ENCODE measurements around the gene HSD17B12.

HSD17B12 gene

GRCh38 chr11:43688394-43688793 is 7.9 kb downstream of the HSD17B12 start:
- DNase-seq (ENCODE audit: low read depth in 2 of 2): no peak

DNA sequence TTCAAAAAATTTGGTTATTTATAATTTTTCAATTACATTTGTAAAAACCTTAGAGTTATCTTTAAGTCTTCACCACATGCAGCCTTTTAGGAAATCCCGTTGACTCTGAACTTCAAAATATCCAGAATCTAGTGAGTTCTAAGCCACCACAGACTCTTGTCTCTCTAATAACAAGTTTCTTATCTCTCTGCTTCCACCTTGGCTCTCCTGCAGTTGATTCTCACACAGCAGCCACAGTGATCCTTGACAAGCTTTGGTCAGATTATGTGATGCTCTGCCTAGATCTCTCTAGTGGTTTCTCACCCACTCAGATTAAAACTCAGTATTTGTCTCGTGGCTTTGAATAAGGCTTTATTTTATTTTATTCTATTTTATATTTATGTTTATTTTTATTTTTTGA is 8.6 kb downstream of the HSD17B12 start:
- DNase-seq (ENCODE audit: low read depth in 2 of 2): no peak

DNA sequence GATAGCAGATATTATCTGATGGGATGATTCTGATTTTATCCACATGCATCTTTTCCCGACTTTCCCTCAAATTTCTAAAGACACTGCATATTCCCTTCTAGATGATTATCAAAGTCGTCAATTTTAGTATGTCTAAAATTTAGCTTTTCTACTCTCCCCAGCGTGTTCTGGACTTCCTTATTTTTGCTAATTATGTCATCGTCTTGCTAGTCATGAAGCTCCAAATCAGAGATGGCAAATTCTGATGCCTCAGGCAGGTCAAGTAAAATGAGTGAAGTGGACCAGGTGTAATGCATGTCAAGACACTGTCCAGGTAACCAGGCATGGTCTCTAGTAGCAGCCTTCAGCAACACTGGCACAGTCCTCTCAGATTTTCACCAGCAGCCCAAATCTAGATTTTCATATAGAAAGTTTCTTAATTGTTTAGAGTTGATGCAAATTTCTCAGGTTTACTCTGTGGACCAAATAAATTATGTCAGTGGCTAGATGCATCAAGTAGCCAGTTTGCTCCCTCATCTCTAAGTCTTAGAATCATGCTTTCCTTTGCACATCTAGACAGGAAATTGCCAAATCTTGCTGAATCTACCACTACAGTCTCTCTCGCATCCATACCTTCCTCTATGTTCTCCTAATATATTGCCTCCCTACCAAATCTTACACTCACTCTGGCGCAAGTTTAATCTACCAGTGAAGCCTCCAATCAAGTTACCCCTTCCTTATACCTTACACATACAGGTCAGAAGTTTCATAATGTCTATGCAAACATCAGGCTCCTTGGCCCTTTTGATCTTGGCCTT is 10.6 kb downstream of the HSD17B12 start:
- no peak for DNase-seq (ENCODE audit: low read depth in 2 of 2)

DNA sequence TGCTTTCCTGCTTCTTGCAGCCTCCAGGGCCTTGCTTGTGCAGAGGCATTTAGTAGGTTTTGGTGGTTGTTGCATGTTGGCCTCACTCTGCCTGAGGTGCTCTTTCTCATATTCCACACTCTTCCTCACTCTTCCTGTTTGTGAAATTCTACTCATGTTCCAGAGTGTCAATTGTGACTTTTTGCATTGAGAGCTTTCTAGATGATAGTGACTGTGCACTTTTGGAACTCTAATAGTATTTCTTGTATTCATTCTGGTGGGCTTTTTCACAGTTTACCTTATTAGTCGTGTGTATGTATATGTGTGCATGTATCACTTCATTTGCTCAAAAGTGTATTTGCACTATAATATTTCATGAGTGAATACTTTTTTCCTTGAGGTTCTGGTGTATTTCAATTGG is 11.3 kb downstream of the HSD17B12 start:
- no peak for DNase-seq (ENCODE audit: low read depth in 2 of 2)

- DNase-seq (ENCODE audit: low read depth in 2 of 2): no peak
Measured at GRCh38 chr11:43693069-43693468, 12.5 kb downstream of the HSD17B12 start.

- DNase-seq (ENCODE audit: low read depth in 2 of 2): no peak
Measured at GRCh38 chr11:43693731-43694130, 13.2 kb downstream of the HSD17B12 start.

DNA sequence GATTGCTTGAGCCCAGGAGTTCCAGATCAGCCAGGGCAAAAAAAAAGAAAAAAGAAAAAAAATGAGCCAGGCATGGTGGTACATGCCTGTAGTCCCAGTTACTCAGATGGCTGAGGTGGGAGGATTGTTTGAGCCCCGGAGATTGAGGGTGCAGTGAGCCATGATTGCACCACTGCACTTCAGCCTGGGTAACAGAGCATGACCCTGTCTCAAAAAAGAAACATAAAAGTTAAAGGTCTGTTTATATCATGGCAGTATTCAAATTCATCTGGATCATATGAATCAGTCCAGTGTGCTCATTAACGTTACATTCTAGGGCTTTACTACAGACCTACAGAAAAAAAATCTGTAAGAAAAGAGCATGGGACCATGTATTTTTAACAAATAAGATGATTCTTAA is 13.9 kb downstream of the HSD17B12 start:
- no peak for DNase-seq (ENCODE audit: low read depth in 2 of 2)

GRCh38 chr11:43697679-43698078 is 17.1 kb downstream of the HSD17B12 start:
- no peak for DNase-seq (ENCODE audit: low read depth in 2 of 2)

DNA sequence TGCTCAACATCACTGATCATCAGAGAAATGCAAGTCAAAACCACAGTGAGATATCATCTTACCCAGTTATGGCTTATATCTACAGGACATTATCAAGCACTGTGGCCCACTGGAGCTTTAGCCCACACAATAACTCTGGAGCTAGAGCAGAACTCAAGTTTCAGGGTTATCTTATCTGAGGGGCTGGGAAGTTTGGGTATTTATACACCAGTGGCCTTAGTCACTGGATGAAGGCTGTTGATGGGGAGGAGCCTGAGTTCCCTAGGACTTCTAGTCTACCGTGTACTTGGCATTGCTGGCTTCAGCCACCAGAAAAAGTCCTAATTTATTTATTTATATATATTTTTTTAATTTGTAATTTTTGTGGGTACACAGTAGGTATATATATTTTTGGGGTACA is 19.3 kb downstream of the HSD17B12 start:
- no peak for DNase-seq (ENCODE audit: low read depth in 2 of 2)

- no peak for DNase-seq (ENCODE audit: low read depth in 2 of 2)
Measured at GRCh38 chr11:43706631-43707030, 26.1 kb downstream of the HSD17B12 start.

DNA sequence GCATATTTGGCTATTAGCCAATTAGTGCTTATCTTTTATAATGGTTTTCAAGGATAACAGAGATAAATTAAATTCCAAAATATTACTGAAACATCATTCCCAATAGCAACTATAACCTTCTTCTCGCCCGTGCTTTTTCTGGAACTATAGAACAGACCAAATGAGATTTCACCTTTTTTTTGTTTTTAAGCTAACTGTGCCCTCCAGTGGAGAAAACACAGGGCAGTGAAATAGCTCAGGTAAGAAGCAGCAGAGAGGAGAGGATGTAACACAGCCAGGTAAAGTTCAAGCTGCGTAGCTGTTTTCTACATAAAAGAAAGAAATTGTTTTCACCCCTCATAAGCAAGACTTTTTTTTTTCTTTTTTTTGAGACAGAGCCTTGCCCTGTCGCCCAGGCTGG is 28.2 kb downstream of the HSD17B12 start:
- DNase-seq (ENCODE audit: low read depth in 2 of 2): no peak

- DNase-seq (ENCODE audit: low read depth in 2 of 2): no peak
Measured at GRCh38 chr11:43709689-43710088, 29.2 kb downstream of the HSD17B12 start.

- DNase-seq (ENCODE audit: low read depth in 2 of 2): no peak
Measured at GRCh38 chr11:43712676-43713075, 32.1 kb downstream of the HSD17B12 start.

DNA sequence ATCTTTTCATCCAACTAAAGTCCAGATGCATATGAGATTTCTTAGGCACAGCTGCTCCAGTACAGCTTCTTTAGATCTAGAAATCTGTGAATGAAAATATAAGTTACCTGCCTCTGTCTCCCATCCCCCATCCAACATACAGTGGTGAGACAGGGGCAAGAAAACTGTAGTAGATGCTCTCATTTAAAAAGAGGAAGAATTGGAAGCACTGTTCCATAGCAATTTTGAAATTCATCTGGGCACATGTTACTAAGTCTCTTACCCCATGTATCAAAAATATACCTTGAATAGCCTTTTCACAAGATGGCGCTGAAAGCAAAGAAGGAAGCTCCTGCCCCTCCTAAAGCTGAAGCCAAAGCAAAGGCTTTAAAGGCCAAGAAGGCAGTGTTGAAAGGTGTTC is 37.8 kb downstream of the HSD17B12 start:
- no peak for DNase-seq (ENCODE audit: low read depth in 2 of 2)

DNA sequence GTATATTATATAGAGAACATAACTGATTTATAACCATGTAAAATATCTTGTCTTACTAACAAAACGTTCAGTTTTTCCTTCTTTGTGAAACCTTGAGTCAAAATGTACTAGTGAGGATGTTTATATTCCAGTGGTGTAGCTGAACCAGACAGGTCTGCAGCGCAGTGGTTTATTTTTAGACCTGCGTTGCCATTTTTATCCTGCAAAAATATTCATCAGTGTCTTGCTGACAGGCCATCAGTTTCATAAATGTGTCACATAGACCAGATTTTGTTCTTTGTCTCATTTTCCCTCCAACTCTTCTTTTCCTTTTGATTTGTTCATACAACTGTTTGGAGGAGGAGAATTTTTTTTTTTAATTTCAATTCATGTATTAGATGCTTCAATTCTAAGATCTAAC is 43.1 kb downstream of the HSD17B12 start:
- DNase-seq (ENCODE audit: low read depth in 2 of 2): no peak

DNA sequence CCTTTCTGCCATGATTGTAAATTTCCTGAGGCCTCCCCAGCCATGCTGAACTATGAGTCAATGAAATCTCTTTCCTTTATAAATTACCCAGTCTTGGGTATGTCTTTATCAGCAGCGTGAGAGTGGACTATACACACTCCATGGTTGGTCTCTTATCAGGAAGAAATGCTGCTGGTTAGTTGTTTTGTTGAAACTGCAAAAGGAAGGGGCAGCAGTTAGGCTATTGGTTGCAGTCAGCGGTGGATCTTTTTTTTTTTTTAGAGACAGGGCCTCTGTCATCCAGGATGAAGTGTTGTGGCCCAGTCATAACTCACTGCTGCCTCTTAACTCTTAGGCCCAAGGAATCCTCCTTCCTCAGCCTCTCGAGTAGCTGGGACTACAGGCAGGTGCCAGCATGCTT is 51.7 kb downstream of the HSD17B12 start:
- DNase-seq (ENCODE audit: low read depth in 2 of 2): no peak

DNA sequence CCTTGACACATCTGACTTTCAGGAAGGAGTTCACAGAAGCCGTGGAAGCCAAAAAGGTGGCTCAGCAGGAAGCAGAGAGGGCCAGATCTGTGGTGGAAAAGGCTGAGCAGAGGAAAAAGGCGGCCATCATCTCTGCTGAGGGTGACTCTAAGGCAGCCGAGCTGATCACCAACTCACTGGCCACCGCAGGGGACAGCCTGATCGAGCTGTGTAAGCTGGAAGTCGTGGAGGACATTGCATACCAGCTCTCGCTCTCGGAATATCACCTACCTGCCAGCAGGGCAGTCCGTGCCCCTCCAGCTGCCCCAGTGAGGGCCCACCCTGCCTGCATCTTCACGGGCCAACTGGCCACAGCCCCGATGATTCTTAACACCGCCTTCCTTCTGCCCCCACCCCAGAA is 53.7 kb downstream of the HSD17B12 start:
- no peak for DNase-seq (ENCODE audit: low read depth in 2 of 2)

DNA sequence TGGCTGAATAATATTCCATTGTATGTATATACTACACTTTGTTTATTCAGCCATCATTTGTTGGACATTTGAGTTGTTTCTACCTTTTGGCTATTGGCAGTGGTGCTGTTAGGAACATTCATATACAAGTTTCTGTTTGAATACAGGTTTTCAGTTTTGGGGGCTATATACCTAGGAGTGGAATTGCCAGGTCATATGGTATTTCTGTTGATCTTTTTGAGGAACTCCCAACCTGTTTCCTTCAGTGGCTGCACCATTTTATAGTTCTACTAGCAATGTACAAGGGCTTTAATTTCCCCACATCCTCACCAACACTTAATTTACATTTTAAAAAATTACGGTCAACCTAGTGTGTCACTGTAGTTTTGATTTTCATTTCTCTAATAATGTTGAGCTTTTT is 54.6 kb downstream of the HSD17B12 start:
- DNase-seq (ENCODE audit: low read depth in 2 of 2): no peak

GRCh38 chr11:43735961-43736360 is 55.4 kb downstream of the HSD17B12 start:
- no peak for DNase-seq (ENCODE audit: low read depth in 2 of 2)

DNA sequence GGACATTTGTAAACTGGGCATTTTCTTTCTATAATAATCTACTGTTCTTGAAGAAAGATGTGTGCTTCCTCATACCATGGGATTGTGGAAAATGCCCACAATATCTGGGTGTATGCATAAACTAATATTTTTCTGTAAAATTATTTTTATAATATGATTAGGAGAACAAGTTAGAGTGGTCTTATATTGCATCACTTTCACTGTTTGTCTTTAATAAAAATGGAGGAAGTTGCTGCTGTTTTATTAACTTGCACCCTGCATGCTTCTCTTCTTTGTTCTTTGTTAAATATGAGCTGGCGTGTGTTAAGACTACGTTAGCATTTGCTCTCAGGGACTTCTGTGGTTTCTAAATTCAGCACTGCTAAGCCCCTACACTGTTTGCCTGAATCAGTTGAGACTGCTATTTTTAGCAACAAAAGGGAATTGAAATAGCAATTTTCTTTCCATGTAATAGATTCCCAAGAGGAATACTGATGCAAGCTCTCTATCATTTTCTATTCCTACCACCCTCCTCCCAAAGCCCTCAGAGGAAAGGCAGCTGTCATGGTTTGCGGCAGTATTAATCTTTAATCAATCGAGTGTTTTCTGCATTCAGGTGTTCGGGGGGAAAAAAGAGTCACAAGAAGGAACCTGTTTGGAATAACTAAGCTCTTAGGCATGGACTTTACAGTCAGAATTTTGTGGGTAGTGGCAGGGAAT is 56.1 kb downstream of the HSD17B12 start:
- DNase-seq (ENCODE audit: low read depth in 2 of 2): no peak

GRCh38 chr11:43737201-43737590 is 56.7 kb downstream of the HSD17B12 start:
- DNase-seq (ENCODE audit: low read depth in 2 of 2): no peak

DNA sequence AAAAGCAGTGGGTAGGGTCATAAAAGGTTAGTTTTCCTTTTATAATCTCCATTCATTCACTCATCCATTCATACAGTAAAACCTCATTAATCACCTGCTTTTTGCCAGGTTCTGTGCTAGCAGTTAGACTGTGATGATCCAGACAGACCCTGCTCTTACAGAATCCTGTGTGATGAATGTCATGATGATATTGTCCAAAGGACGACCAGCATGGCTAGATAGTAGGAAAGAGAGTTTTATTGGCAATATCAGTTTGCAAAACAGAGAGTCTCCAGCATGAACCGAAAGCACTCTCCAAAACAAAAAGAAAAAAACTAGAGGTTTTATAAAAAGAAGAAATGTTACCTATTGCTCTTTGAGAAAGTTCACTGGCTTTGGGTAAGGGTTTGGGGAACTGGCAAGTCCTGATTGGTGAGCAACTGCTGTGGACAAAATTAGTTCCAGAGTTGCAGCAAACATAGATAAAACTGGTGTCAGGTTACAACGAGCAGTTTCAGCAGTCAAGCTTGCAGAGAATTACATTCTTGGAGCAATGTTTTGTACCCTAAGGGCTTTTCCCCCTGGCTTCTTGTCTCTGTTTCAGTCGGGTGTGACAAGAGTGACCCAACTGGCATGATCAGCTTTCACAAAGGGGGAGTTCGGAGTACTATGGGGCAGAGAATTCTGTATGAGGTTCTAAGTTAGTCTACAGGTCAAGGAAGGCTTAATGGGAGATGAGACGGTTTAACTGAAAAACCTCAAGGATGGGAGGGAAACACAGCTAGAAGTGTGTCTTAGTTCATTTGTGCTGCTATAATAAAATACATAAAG is 58.3 kb downstream of the HSD17B12 start:
- DNase-seq (ENCODE audit: low read depth in 2 of 2): no peak

- no peak for DNase-seq (ENCODE audit: low read depth in 2 of 2)
Measured at GRCh38 chr11:43746670-43747069, 66.1 kb downstream of the HSD17B12 start.

Data from stimulated activated CD8-positive, alpha-beta memory T cell treated with anti-CD3 and anti-CD28 coated beads, Interleukin-2, amount 100 ng/mL, for 48 hours (primary cell).